Upper lobe of left lung (tissue), 6 donors: ENCODE data around the gene EIF5A2. TPM values are rescaled to one million over a fixed set of nuclear protein-coding genes. Genes with fewer than 3 reads are reported as not detected.
A peak's percentile ranks its signal among the peaks of the same experiment; 100 is the strongest.

Experiments used
- ATAC-seq, 2 donors: fragments of 200-7000 bp; cut with Tn5 transposase; one replicate each; pipeline ENCODE4 v1.9.1; 2022; ENCODE audit warnings: mild to moderate bottlenecking in 2 of 2, moderate library complexity in 2 of 2; ENCODE audit not compliant: low FRiP score in 2 of 2
- DNase-seq, 2 donors: peaks; one replicate each; pipeline ENCODE4 v3.0.0-alpha.2; 2019 to 2020
- H3K27ac ChIP-seq, 4 donors: fragments of 200-600 bp; sonication (generic); one replicate each; pipeline ENCODE4 v1.5.1; 2016 to 2019
- H3K27me3 ChIP-seq, 4 donors: fragments of 200-600 bp; sonication (generic); one replicate each; pipeline ENCODE4 v1.5.1; 2017 to 2019
- H3K36me3 ChIP-seq, 4 donors: fragments of 200-600 bp; sonication (generic); one replicate each; pipeline ENCODE4 v1.5.1; 2016 to 2019
- H3K4me1 ChIP-seq, 4 donors: fragments of 200-600 bp; sonication (generic); one replicate each; pipeline ENCODE4 v1.5.1; 2018 to 2019
- H3K4me3 ChIP-seq, 4 donors: fragments of 200-600 bp; sonication (generic); one replicate each; pipeline ENCODE4 v1.5.1; 2017 to 2019; ENCODE audit warnings: mild to moderate bottlenecking in 2 of 4, moderate library complexity in 1 of 4
- H3K9me3 ChIP-seq, 4 donors: fragments of 200-600 bp; sonication (generic); one replicate each; pipeline ENCODE4 v1.5.1; 2018 to 2019
- EP300 ChIP-seq, 4 donors: sonication (generic); formaldehyde crosslinking; IDR thresholded peaks; one replicate each; pipeline ENCODE4 v1.5.1; 2017; ENCODE audit warnings: antibody characterized with exemption in 4 of 4, control low read depth in 2 of 4
- POLR2A ChIP-seq, 4 donors: fragments of 450-650 bp; IDR thresholded peaks; one replicate each; pipeline ENCODE4 v1.5.1; 2016 to 2017; ENCODE audit warnings: antibody characterized with exemption in 4 of 4, mild to moderate bottlenecking in 2 of 4
- POLR2AphosphoS5 ChIP-seq, 2 donors: sonication (generic); formaldehyde crosslinking; IDR thresholded peaks; one replicate each; pipeline ENCODE4 v1.5.1; 2017; ENCODE audit warnings: antibody characterized with exemption in 2 of 2
- WGBS, 2 donors: methylation state at CpG; one replicate each; pipeline ENCODE4 v1.1.5; 2017 to 2018; 5-methylcytosine and 5-hydroxymethylcytosine counted together
- total RNA-seq, 6 donors: library from RNA; depleted of rRNA in 4 of 6; stranded (reverse); fragments of >200 nt in 4 of 6; gene quantifications; one replicate each; pipeline versions ENCODE4 v1.1.0 to v1.2.1, GENCODE V29; 2016 to 2021
- TF ChIP-seq, protein P1 (sequence below), 6 experiments: fragments of 450-650 bp in 4 of 6; fragments of 200-600 bp in 2 of 6; sonication (generic) in 2 of 6; IDR thresholded peaks; one replicate each; pipeline ENCODE4 v1.5.1; 2016 to 2019; ENCODE audit warnings: antibody characterized with exemption in 6 of 6
- donor health status: DM: no; HTN: no; CAD: no; lungs with moderate emphysema.
- donor health status: DM: no; HTN: yes; CAD: no; lungs with severe emphysema.

The EIF5A2 gene
- total RNA-seq, 6 donors from 2014 or later = 2.0 to 6.2 (median 2.9) TPM; not detected in 2

DNA sequence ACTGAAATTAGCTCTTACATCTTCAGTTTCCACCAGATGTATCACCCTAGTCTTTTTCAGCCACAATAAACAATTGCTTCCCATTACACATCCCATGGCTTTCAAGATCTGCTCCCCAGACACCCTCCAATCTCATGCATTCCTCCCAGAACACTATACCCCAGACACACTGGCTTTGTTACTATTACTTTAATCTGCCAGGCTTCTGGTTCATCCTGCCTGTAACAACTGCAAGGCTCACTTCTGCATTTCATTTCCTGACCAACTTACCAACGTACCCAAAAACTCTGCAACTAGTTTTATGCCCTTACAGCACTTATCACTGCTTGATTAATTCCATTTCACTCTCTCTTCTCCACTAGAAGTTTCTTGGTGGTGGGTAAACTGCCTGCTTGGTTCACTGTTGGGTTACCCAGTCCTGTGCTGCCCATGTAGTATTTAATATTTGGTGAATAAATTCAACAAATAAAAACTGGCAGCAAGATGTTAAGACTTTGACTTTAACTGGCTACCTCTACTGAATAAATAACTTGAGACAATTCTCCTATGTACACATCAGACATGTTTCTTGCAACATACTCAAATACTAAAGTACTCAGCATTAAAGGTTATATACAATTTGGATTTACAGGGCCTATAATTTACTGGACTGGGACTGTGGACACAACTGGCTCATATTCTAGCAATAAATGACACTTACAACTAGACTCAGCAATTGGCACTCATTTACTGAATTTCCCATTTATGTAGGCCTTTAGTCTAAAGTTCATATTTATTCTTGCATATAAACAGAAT is 41.1 kb downstream of the EIF5A2 start:
- no peak for TF ChIP-seq POLR2AphosphoS5 (IDR thresholded peaks at IDR 0.05)
- no peak for TF ChIP-seq EP300 (IDR thresholded peaks at IDR 0.05)
- no peak for TF ChIP-seq POLR2A (IDR thresholded peaks at IDR 0.05)
- TF ChIP-seq, protein P1, sequence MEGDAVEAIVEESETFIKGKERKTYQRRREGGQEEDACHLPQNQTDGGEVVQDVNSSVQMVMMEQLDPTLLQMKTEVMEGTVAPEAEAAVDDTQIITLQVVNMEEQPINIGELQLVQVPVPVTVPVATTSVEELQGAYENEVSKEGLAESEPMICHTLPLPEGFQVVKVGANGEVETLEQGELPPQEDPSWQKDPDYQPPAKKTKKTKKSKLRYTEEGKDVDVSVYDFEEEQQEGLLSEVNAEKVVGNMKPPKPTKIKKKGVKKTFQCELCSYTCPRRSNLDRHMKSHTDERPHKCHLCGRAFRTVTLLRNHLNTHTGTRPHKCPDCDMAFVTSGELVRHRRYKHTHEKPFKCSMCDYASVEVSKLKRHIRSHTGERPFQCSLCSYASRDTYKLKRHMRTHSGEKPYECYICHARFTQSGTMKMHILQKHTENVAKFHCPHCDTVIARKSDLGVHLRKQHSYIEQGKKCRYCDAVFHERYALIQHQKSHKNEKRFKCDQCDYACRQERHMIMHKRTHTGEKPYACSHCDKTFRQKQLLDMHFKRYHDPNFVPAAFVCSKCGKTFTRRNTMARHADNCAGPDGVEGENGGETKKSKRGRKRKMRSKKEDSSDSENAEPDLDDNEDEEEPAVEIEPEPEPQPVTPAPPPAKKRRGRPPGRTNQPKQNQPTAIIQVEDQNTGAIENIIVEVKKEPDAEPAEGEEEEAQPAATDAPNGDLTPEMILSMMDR (IDR thresholded peaks at IDR 0.05) = no peak
- peaks cover 20 to 30% (median 28%) of the 10 kb centered on the region in 4 donors for H3K4me1 ChIP-seq
- H3K36me3 ChIP-seq = peaks cover 16 to 36% (median 23%) of the 10 kb centered on the region in 4 donors
- H3K27ac ChIP-seq = no peak overlapping the region
- 38 to 39% methylated on average over 1 of the region's 1 CpG for whole genome bisulfite sequencing, 2 donors
- ATAC-seq (no peak), DNase-seq (no peak)
- peak overlapping the region in 1 of 4 donors; percentile 13 for H3K4me3 ChIP-seq
- H3K27me3 ChIP-seq = no peaks in the 10 kb centered on the region
- H3K9me3 ChIP-seq = no peaks in the 10 kb centered on the region

DNA sequence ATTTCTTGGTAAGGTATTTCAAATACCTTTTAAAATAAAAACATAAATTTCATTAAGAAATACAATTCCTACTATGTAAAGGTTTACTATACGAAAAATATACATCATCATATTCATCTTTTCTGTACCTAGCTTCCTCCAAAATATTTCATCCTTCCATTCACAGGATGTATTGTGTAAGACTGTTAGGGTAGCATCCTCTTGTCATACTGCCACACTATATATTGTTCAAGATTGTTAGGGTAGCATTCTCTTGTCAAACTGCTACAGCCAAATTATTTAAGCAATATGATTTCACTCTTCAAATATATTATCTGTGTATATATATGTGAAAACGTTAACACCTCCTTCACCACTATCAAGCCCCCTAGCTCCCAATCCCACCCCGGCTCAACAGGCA is 41.9 kb downstream of the EIF5A2 start:
- no peak overlapping the region for H3K4me3 ChIP-seq
- H3K36me3 ChIP-seq = peaks cover 16 to 36% (median 23%) of the 10 kb centered on the region in 4 donors
- WGBS, 2 donors = 82 to 84% methylated on average over 3 of the region's 3 CpGs
- H3K27ac ChIP-seq = no peak overlapping the region
- peaks cover 20 to 30% (median 28%) of the 10 kb centered on the region in 4 donors for H3K4me1 ChIP-seq
- no peaks in the 10 kb centered on the region for H3K27me3 ChIP-seq
- ATAC-seq = no peak
- DNase-seq = no peak
- no peaks in the 10 kb centered on the region for H3K9me3 ChIP-seq
- TF ChIP-seq POLR2AphosphoS5 (IDR thresholded peaks at IDR 0.05) (no peak), POLR2A (IDR thresholded peaks at IDR 0.05) (no peak)

GRCh38 chr3:170865209-170866094 is 43.0 kb downstream of the EIF5A2 start:
- TF ChIP-seq, protein P1 (IDR thresholded peaks at IDR 0.05) = no peak
- TF ChIP-seq POLR2A (IDR thresholded peaks at IDR 0.05) (no peak), POLR2AphosphoS5 (IDR thresholded peaks at IDR 0.05) (no peak), EP300 (IDR thresholded peaks at IDR 0.05) (no peak)
- H3K27me3 ChIP-seq = no peaks in the 10 kb centered on the region

DNA sequence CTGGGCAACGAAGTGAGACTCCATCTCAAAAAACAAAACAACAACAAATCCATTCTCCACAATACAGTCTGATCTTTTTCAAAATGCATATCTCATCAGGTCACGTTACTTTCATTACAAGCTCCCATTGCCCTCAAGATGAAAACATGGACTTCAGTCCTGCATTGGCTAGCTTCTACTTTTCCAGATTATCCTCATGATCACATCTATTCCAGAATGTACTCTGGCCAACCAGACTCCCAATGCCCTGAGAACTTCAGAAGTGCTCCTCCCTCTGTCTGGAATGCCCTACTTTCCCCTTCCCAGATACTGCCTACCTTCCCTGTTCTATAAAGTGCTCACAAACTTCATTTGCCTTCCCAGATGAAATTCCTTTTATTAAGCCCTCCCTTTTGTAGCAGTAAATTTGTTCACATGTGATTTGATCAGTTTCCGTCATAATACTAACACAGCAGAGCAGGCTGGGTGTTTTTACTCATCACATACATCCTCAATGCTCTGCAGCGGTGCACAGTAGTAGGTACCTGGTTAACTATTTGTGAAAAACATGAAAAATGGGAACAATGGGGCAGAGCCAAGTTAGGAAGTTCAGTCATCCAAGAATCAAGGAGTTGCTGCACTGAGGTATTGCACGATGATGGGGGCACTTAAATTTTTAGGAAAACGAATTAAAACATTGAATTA is 43.8 kb downstream of the EIF5A2 start:
- WGBS, 2 donors = 79 to 91% methylated on average over 6 of the region's 6 CpGs
- Histone ChIP-seq H3K4me3 (no peak overlapping the region), H3K9me3 (no peaks in the 10 kb centered on the region), H3K27me3 (no peaks in the 10 kb centered on the region), H3K4me1 (peaks cover 20 to 26% (median 25%) of the 10 kb centered on the region in 4 donors), H3K27ac (no peak overlapping the region), H3K36me3 (peaks cover 16 to 36% (median 23%) of the 10 kb centered on the region in 4 donors)
- DNase-seq (no peak), ATAC-seq (no peak)
- no peak for TF ChIP-seq EP300 (IDR thresholded peaks at IDR 0.05)
- TF ChIP-seq, protein P1 (IDR thresholded peaks at IDR 0.05) = no peak
- no peak for TF ChIP-seq POLR2A (IDR thresholded peaks at IDR 0.05)
- no peak for TF ChIP-seq POLR2AphosphoS5 (IDR thresholded peaks at IDR 0.05)

More at GRCh38 chr3:170865209-170866094, 43.0 kb downstream of the EIF5A2 start:
- no peak overlapping the region for H3K4me3 ChIP-seq
- ATAC-seq = no peak
- DNase-seq = no peak
- peaks cover 20 to 27% (median 26%) of the 10 kb centered on the region in 4 donors for H3K4me1 ChIP-seq
- H3K9me3 ChIP-seq = no peaks in the 10 kb centered on the region
- H3K27ac ChIP-seq = no peak overlapping the region
- peaks cover 16 to 36% (median 23%) of the 10 kb centered on the region in 4 donors for H3K36me3 ChIP-seq
- WGBS, 2 donors = 87 to 90% methylated on average over 10 of the region's 10 CpGs
